NCI-H774 (cell line): Measurements from ENCODE around the gene DMD.

Source experiments
- DNase-seq: peaks from one replicate; lab custom pipeline; 2025; lab: John Stamatoyannopoulos, UW

The DMD gene

GRCh38 chrX:33041141-33041540, 170.2 kb downstream of the DMD start:
- DNase-seq = no peak

- no peak for DNase-seq
Measured at GRCh38 chrX:33032700-33033099, 178.6 kb downstream of the DMD start.

GRCh38 chrX:33014949-33015348, 196.4 kb downstream of the DMD start:
- DNase-seq = no peak

GRCh38 chrX:33014086-33014485, 197.3 kb downstream of the DMD start:
- DNase-seq = no peak

GRCh38 chrX:33001107-33001506, 210.2 kb downstream of the DMD start:
- DNase-seq = no peak

DNA sequence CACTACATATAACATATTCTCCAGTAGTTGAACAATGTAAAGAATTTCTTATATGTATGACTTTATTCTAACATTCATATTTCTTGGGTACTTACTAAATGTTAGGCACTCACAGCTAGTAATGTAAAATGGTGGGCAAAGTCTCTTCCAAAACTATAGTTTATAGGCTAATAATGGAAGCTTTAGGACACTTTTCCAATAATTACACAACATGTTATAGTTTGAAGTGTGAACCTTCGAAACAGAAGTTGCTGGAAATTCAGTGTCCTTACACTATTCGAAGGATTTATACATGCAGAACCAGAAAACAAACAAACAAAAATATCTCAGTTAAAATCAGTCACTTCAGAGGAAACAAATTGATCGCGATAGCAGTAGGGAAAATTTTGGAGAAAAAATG, 212.6 kb downstream of the DMD start:
- no peak for DNase-seq

- no peak for DNase-seq
Measured at GRCh38 chrX:32995427-32995826, 215.9 kb downstream of the DMD start.

GRCh38 chrX:32987142-32987541, 224.2 kb downstream of the DMD start:
- DNase-seq = no peak

- no peak for DNase-seq
Measured at GRCh38 chrX:32985544-32985943, 225.8 kb downstream of the DMD start.

DNA sequence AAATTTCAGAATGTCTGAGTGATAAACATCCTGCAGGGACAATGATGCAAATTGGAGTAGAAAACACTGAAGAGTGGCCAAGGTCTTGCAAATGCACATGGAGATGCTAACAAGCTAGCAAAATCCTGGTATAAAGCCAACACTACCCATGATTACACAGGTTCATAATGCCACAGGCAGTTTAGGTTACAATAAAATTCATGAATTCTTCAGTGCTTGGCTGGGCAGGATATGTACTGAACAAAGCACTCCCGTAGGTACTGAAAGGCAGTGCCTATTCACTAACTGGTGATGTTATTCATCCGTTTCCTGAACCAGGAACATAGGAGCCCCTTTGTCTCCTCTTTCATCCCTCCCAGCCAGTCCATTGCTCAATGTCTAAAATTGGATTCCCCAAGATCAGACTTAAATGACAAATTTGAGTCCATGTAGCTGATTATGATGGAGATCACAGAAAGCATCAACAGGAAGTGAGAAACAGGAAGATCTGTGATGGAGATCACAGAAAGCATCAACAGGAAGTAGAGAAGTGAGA, 244.5 kb downstream of the DMD start:
- no peak for DNase-seq

DNA sequence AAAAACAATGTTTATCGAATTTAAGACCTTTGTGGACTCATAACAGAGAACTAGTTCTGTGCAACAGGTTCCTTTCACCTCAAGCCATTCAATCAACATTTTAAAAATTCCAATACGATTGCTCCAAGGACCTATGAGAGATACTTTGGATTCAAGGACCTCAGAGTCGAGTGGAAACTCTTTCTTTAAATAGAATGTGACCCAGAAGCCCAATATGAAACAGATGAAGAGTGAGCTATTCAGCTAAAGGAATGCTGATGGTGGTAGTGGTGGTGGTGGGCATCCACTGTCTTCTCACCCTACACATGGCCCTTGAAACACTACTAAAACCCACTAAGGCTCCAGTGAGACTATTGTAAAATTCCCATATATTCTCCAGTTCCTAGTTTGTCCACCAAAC, 257.2 kb downstream of the DMD start:
- no peak for DNase-seq

GRCh38 chrX:32948130-32948529, 263.2 kb downstream of the DMD start:
- DNase-seq = no peak

DNA sequence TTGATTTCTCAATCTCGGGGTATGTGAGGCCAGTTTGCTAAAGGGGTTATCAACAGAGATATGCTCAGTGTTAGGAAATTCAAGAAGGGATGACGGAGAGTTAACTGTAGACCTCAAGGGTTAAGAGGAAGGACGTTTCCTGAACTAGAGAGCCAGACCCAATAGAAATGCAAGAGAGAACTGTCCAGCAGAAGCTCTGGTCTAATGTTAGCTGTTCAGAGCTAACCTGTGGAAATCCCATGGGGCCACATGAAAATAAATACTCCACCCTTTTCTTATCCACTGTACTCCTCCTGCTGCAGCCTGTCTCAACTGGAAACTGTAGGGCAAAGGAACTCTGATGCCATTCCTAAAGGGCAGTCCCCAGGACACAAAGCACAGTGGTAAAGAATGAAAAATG, 274.3 kb downstream of the DMD start:
- DNase-seq = no peak

DNA sequence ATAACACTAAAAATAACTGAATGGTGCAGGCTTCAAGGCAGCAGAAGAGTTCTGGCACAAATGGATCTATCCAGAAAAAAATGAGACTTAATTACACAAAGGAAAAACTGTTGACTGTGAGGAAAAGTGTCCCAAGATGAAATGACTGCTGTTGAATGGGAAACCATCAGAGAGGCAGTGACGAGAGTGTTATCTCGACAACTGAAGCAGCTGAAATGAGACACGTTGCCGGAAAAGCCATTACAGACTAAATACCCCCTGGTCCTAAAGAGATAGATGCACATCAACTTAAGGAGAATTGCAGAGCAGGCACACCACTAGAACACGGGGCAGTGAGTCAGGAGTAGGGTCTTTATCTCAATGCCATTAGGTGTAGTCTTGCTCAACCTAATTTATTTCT, 277.8 kb downstream of the DMD start:
- DNase-seq = no peak

- no peak for DNase-seq
Measured at GRCh38 chrX:32929040-32929439, 282.3 kb downstream of the DMD start.

DNA sequence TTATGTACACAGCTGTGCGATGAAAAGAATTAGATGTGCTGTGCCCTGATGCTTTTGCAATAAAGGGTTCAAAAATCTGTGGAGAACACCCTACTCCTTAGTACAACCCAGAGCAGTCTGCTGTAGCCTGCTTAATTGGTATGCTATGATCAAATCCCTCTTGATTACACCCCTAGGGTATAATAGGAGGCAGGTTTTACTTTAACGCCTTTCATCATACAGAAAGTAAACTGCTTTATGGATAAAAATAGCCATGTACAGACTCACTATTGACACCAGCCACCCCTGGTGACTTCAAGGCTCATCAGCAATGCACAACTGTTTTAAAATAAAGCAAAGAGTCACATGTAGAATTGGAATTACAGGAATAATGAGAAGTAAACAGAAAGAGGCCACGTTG, 315.3 kb downstream of the DMD start:
- DNase-seq = no peak

- no peak for DNase-seq
Measured at GRCh38 chrX:32894679-32895078, 316.7 kb downstream of the DMD start.

- DNase-seq = no peak
Measured at GRCh38 chrX:32893751-32894150, 317.6 kb downstream of the DMD start.

DNA sequence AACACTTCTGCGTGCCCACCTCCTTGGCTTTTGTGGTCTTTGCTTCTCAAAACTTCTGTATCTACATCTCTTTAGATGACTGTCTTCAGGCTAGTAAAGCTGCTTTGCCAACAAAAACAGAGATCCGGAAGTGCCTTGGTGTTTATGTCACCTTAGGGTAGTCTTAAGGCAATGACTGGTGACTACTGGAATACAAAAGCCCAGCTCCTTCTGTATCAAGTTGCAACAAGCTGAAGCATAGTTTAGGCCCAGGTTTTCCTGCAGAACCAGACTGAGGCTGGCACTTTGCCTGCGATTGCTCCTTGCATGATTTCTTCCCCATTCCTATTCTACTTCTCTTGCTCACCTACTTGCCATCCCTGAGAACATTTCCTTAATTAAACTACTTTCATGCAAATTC, 333.8 kb downstream of the DMD start:
- DNase-seq = no peak

DNA sequence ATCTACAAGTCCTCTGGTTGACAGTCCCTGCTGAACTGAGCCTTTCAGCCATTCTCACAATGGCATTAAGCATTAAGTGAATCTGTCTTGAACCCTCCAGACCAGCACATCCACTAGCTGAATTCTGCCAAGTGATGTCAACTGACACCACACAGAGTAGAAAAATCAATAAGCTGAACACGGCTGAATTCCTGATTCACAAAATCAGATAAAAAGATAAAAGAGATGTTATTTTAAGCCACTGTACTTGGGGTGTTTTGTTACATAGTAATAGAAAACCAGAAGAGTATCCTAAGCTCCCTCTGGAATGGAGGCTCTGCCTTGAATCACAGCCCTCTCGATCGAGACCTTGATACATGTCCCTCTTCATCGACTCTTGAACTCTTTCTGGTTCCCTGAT, 336.5 kb downstream of the DMD start:
- no peak for DNase-seq

- no peak for DNase-seq
Measured at GRCh38 chrX:32873786-32874185, 337.6 kb downstream of the DMD start.

DNA sequence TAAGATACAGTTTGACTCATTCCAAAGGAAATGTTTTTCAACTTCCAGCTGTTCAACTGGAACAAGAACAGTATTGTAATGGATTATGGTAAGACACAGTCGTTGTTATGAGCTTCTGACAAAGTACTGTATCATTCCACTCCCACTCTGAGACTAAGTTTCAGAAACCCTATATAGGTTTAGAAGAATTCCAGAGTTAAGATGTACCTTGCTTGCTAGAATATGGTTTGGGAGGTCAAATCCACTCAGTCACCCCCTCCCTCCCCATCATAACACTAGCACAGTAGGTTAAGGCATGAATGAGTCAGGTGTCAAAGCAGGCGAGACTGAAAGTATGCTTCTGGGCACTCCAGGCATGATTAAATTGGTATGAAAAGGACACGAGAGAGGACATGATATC, 339.7 kb downstream of the DMD start:
- DNase-seq = no peak

DNA sequence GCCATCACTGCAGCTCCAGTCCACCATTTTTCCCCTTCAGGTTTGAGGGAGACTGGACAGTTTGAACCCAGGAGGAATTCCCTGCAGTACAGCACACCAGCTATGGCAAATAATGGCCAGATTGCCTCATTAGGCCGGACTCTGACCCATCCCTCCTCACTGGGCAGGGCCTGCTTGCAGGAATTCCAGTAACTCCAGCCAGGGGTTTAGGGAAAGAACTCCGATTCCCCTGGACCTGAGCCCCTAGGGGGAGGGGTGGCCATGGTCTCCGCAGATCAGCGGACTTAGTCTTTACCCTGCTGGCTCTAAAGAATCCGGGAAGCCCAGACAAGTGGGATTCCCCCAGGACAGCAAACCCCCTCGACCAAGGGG, 342.8 kb downstream of the DMD start:
- no peak for DNase-seq

- no peak for DNase-seq
Measured at GRCh38 chrX:32867781-32868523, 343.4 kb downstream of the DMD start.
